IMR-90 (cell line): ENCODE data around the gene ADAM30. TPM values are rescaled to one million over a fixed set of nuclear protein-coding genes. Genes with fewer than 3 reads are reported as not detected.

Experiments
- ATAC-seq: fragments of 200-7000 bp; cut with Tn5 transposase; 2 replicates; pipeline ENCODE4 v1.9.1; 2020; ENCODE audit warnings: low read depth, mild to moderate bottlenecking, moderate library complexity
- BruUV-seq: library from RNA; stranded (reverse); fragments of 400-500 nt; replicated peaks from 2 replicates; lab custom pipeline; 2021; lab: Mats Ljungman, UMichigan
- CTCF ChIA-PET: fragments of 300-600 bp; formaldehyde crosslinking; extraction: SDS; loops from one replicate; lab custom pipeline; 2021; ENCODE audit warnings: antibody characterized with exemption; lab: Yijun Ruan, JAX
- POLR2A ChIA-PET: fragments of 300-600 bp; sonication (Branson Sonifier 250); formaldehyde crosslinking; loops from one replicate; lab custom pipeline; 2022; ENCODE audit warnings: antibody characterized with exemption; ENCODE audit not compliant: unreplicated experiment; lab: Charles Lee
- DNase-seq: peaks from one replicate; pipeline ENCODE4 v3.0.0; 2013
- H2AFZ ChIP-seq: replicated peaks from 2 replicates; pipeline ENCODE3; 2013; ENCODE audit warnings: low read length, mild to moderate bottlenecking; ENCODE audit not compliant: poor library complexity
- H2AK5ac ChIP-seq: 2 replicates; pipeline ENCODE4 v1.6.1; 2013; ENCODE audit warnings: low read depth, low read length, inconsistent platforms
- H2AK9ac ChIP-seq: replicated peaks from 2 replicates; pipeline ENCODE3; 2013; ENCODE audit warnings: mild to moderate bottlenecking, low read depth, low read length, moderate library complexity; ENCODE audit not compliant: poor library complexity
- H2BK120ac ChIP-seq: 2 replicates; pipeline ENCODE4 v1.6.1; 2013; ENCODE audit warnings: low read depth, low read length, inconsistent platforms
- H2BK15ac ChIP-seq: 3 replicates; pipeline ENCODE4 v1.6.1; 2013; ENCODE audit warnings: low read depth, low read length, inconsistent platforms
- H2BK20ac ChIP-seq: 2 replicates; pipeline ENCODE4 v1.6.1; 2013; ENCODE audit warnings: low read depth, mild to moderate bottlenecking, inconsistent platforms, low read length, moderate library complexity
- H2BK5ac ChIP-seq: 2 replicates; pipeline ENCODE4 v1.6.1; 2013; ENCODE audit warnings: mild to moderate bottlenecking, low read depth, low read length, inconsistent platforms; ENCODE audit not compliant: poor library complexity, severe bottlenecking
- H3K14ac ChIP-seq: replicated peaks from 2 replicates; pipeline ENCODE4 v1.6.1; 2013; ENCODE audit warnings: low read depth, low read length, inconsistent platforms
- H3K18ac ChIP-seq: 2 replicates; pipeline ENCODE4 v1.6.1; 2013; ENCODE audit warnings: low read depth, low read length, control low read depth
- H3K23ac ChIP-seq: 2 replicates; pipeline ENCODE4 v1.6.1; 2013; ENCODE audit warnings: low read depth, low read length, inconsistent platforms
- H3K27ac ChIP-seq: 2 replicates; pipeline ENCODE4 v1.5.1; 2013; ENCODE audit warnings: mild to moderate bottlenecking, control low read depth, low read length; ENCODE audit not compliant: insufficient read depth
- H3K27me3 ChIP-seq: 2 replicates; pipeline ENCODE4 v1.6.1; 2013; ENCODE audit warnings: low read length; ENCODE audit not compliant: control insufficient read depth, insufficient read depth
- H3K36me3 ChIP-seq: 2 replicates; pipeline ENCODE4 v1.6.1; 2013; ENCODE audit warnings: low read length, mixed read lengths; ENCODE audit not compliant: control insufficient read depth, insufficient read depth
- H3K4ac ChIP-seq: 2 replicates; pipeline ENCODE4 v1.6.1; 2013; ENCODE audit warnings: low read depth, low read length, inconsistent platforms
- H3K4me1 ChIP-seq: 2 replicates; pipeline ENCODE4 v1.6.1; 2013; ENCODE audit warnings: low read length, mixed read lengths; ENCODE audit not compliant: control insufficient read depth, insufficient read depth
- H3K4me2 ChIP-seq: 2 replicates; pipeline ENCODE4 v1.6.1; 2013; ENCODE audit warnings: low read depth, mild to moderate bottlenecking, control low read depth, low read length, moderate library complexity
- H3K4me3 ChIP-seq: 2 replicates; pipeline ENCODE4 v1.5.1; 2013; ENCODE audit warnings: low read depth, mild to moderate bottlenecking, control low read depth, low read length, moderate library complexity; ENCODE audit not compliant: insufficient read depth
- H3K56ac ChIP-seq: 2 replicates; pipeline ENCODE4 v1.6.1; 2013; ENCODE audit warnings: low read length, inconsistent platforms; ENCODE audit not compliant: insufficient read depth; ENCODE audit errors: extremely low read depth
- H3K79me1 ChIP-seq, 2 experiments: 2 replicates each; pipeline ENCODE4 v1.6.1; 2013; ENCODE audit warnings: low read length in 2 of 2, inconsistent platforms in 1 of 2, low read depth in 1 of 2
- H3K9ac ChIP-seq: 2 replicates; pipeline ENCODE4 v1.6.1; 2013; ENCODE audit warnings: low read depth, low read length, control low read depth
- H3K9me1 ChIP-seq: 2 replicates; pipeline ENCODE4 v1.6.1; 2013; ENCODE audit warnings: low read length, inconsistent platforms; ENCODE audit not compliant: insufficient read depth
- H3K9me3 ChIP-seq: 2 replicates; pipeline ENCODE4 v1.6.1; 2013; ENCODE audit warnings: low read length; ENCODE audit not compliant: control insufficient read depth, insufficient read depth
- H4K20me1 ChIP-seq: 2 replicates; pipeline ENCODE4 v1.6.1; 2013; ENCODE audit warnings: low read length, inconsistent platforms; ENCODE audit not compliant: insufficient read depth
- H4K5ac ChIP-seq: 2 replicates; pipeline ENCODE4 v1.6.1; 2013; ENCODE audit warnings: mild to moderate bottlenecking, low read depth, low read length, control low read depth
- H4K8ac ChIP-seq, 2 experiments: 2 replicates each; pipeline ENCODE4 v1.6.1; 2013; ENCODE audit warnings: low read depth in 2 of 2, low read length in 2 of 2, control low read depth in 1 of 2, inconsistent platforms in 1 of 2
- H4K91ac ChIP-seq: 2 replicates; pipeline ENCODE4 v1.6.1; 2013; ENCODE audit warnings: low read depth, low read length, inconsistent platforms; ENCODE audit not compliant: insufficient read depth
- CEBPB ChIP-seq: IDR thresholded peaks from 2 replicates; pipeline ENCODE4 v1.6.1; 2012; ENCODE audit warnings: low read depth, low read length, improper control_type of control experiment
- CHD1 ChIP-seq: IDR thresholded peaks from 2 replicates; pipeline ENCODE4 v1.6.1; 2012; ENCODE audit warnings: low read depth, low read length, improper control_type of control experiment
- CTCF ChIP-seq: conservative IDR thresholded peaks from 2 replicates; pipeline ENCODE4 v1.5.1; 2012; ENCODE audit warnings: mild to moderate bottlenecking, low read depth, low read length, improper control_type of control experiment
- ELK1 ChIP-seq: fragments of 150-350 bp; IDR thresholded peaks from 2 replicates; pipeline ENCODE4 v1.6.1; 2016; ENCODE audit warnings: low read depth, mild to moderate bottlenecking, low read length, moderate library complexity, borderline replicate concordance
- FOS ChIP-seq: fragments of 150-350 bp; IDR thresholded peaks from 2 replicates; pipeline ENCODE4 v1.6.1; 2016; ENCODE audit warnings: low read depth, low read length
- MAFK ChIP-seq: IDR thresholded peaks from 2 replicates; pipeline ENCODE4 v1.6.1; 2012; ENCODE audit warnings: low read depth, low read length, improper control_type of control experiment
- MAZ ChIP-seq: IDR thresholded peaks from 2 replicates; pipeline ENCODE4 v1.6.1; 2012; ENCODE audit warnings: low read depth, mild to moderate bottlenecking, low read length, improper control_type of control experiment, moderate library complexity, borderline replicate concordance
- MXI1 ChIP-seq: IDR thresholded peaks from 2 replicates; pipeline ENCODE4 v1.6.1; 2012; ENCODE audit warnings: low read depth, mild to moderate bottlenecking, low read length, moderate library complexity, borderline replicate concordance
- NFE2L2 ChIP-seq: fragments of 150-350 bp; IDR thresholded peaks from 2 replicates; pipeline ENCODE4 v1.6.1; 2016; ENCODE audit warnings: low read depth, mild to moderate bottlenecking, low read length
- POLR2A ChIP-seq: IDR thresholded peaks from 2 replicates; pipeline ENCODE4 v1.6.1; 2012; ENCODE audit warnings: mild to moderate bottlenecking, low read depth, low read length
- RAD21 ChIP-seq: IDR thresholded peaks from 2 replicates; pipeline ENCODE4 v1.6.1; 2012; ENCODE audit warnings: low read length, improper control_type of control experiment
- RCOR1 ChIP-seq: IDR thresholded peaks from 2 replicates; pipeline ENCODE4 v1.6.1; 2012; ENCODE audit warnings: mild to moderate bottlenecking, low read length, improper control_type of control experiment; ENCODE audit not compliant: insufficient replicate concordance
- RFX5 ChIP-seq: IDR thresholded peaks from 2 replicates; pipeline ENCODE4 v1.8.0; 2012; ENCODE audit warnings: low read depth, mild to moderate bottlenecking, low read length, moderate library complexity
- SMC3 ChIP-seq: fragments of 150-350 bp; IDR thresholded peaks from 2 replicates; pipeline ENCODE4 v1.6.1; 2016; ENCODE audit warnings: low read depth, mild to moderate bottlenecking, antibody characterized with exemption, low read length, moderate library complexity
- USF2 ChIP-seq: fragments of 150-350 bp; IDR thresholded peaks from 2 replicates; pipeline ENCODE4 v1.6.1; 2017; ENCODE audit warnings: mild to moderate bottlenecking, antibody characterized with exemption, low read length, low read depth
- WGBS, 2 experiments: methylation state at CpG; one replicate each; pipeline versions ENCODE4 v1.1.5 to v1.1.7; 2013; ENCODE audit warnings: missing lambda C conversion rate in 2 of 2; ENCODE audit not compliant: insufficient read length in 1 of 2; ENCODE audit errors: extremely low coverage in 2 of 2; 5-methylcytosine and 5-hydroxymethylcytosine counted together
- dilution Hi-C: fragments of 300-500 bp; cut with HindIII; formaldehyde crosslinking; loops from one replicate; pipeline ENCODE4 v1.14.3; 2018; ENCODE audit warnings: low sequenced_read_pairs; ENCODE audit not compliant: unreplicated experiment
- in situ Hi-C: fragments of 300-500 bp; cut with MboI; formaldehyde crosslinking; loops from 3 replicates; pipeline ENCODE4 v1.14.3; 2019; ENCODE audit warnings: low sequenced_read_pairs, inconsistent platforms, mixed read lengths
- intact Hi-C: fragments of 100-400 bp; cut with micrococcal nuclease; formaldehyde crosslinking; loops from 2 replicates; pipeline ENCODE4 v1.10.0; 2022
- polyA plus RNA-seq, 3 experiments: library from polyadenylated mRNA; depleted of rRNA; stranded (reverse); fragments of >200 nt; gene quantifications; 2 replicates each; pipeline ENCODE4 v1.2.3, GENCODE V29; 2012; ENCODE audit warnings: low replicate concordance in 1 of 3
- total RNA-seq: library from RNA; depleted of rRNA; stranded (reverse); fragments of >200 nt; gene quantifications from 2 replicates; pipeline ENCODE4 v1.2.3, GENCODE V29; 2012

ADAM30 gene
- total and polyA plus RNA-seq, 2 of the 4 experiments (the other 2 are of a cell fraction), result not detected

GRCh38 chr1:119906927-119907652 lies 10.8 kb upstream of the ADAM30 start:
- no peak overlapping the region for H2BK5ac ChIP-seq
- H4K91ac ChIP-seq, result no peak overlapping the region
- H2AK5ac ChIP-seq, result no peak overlapping the region
- H4K20me1 ChIP-seq, result no peaks in the 10 kb centered on the region
- no peak overlapping the region for H3K4me2 ChIP-seq
- 93% methylated on average over 3 of the region's 4 CpGs; no CpG with 5 or more reads in 1 of the 2 experiments for WGBS, 2 experiments
- ChIA-PET POLR2A (no interaction called here), CTCF (no interaction called here)
- H2AFZ ChIP-seq, result no peak overlapping the region
- no peak overlapping the region for H3K23ac ChIP-seq
- intact Hi-C loops, result no loop called here
- dilution Hi-C loops, result no loop called here
- H3K56ac ChIP-seq, result no peak overlapping the region
- H2AK9ac ChIP-seq, result no peak overlapping the region
- no peaks in the 10 kb centered on the region; the same call in none of the 2 replicates for H3K27me3 ChIP-seq
- BruUV-seq, result no TSS peak
- no peak overlapping the region for H3K4me3 ChIP-seq
- H3K14ac ChIP-seq, result no peak overlapping the region
- no peaks in the 10 kb centered on the region for H3K4me1 ChIP-seq
- no peak overlapping the region for H2BK15ac ChIP-seq
- H3K9ac ChIP-seq, result no peak overlapping the region
- no peak overlapping the region for H2BK120ac ChIP-seq
- in situ Hi-C loops, result no loop called here
- H3K36me3 ChIP-seq, result peaks cover 3% of the 10 kb centered on the region; the same call in 1 of the 2 replicates
- no peak overlapping the region for H3K18ac ChIP-seq
- H3K9me1 ChIP-seq, result peaks cover 5% of the 10 kb centered on the region; the same call in 1 of the 2 replicates
- no peak overlapping the region for H3K27ac ChIP-seq
- DNase-seq (no peak), ATAC-seq (no peak; the same call in 1 of the 2 replicates)
- H4K5ac ChIP-seq, result no peak overlapping the region
- no peak overlapping the region for H2BK20ac ChIP-seq
- no peak overlapping the region for H4K8ac ChIP-seq
- H3K4ac ChIP-seq, result no peak overlapping the region
- H3K79me1 ChIP-seq, result peaks cover 0 to 8% of the 10 kb centered on the region in 2 experiments; a peak in 1 of 4 replicates
- no peaks in the 10 kb centered on the region for H3K9me3 ChIP-seq
- TF ChIP-seq NFE2L2, result no peak
- no peak for TF ChIP-seq POLR2A
- TF ChIP-seq USF2, result no peak
- TF ChIP-seq CEBPB, result no peak
- no peak for TF ChIP-seq MAZ
- TF ChIP-seq CTCF, result no peak
- TF ChIP-seq MAFK, result no peak
- no peak for TF ChIP-seq RAD21
- no peak for TF ChIP-seq SMC3
- TF ChIP-seq CHD1, result no peak
- TF ChIP-seq ELK1, result no peak
- TF ChIP-seq FOS, result no peak
- TF ChIP-seq RCOR1, result no peak
- no peak for TF ChIP-seq RFX5
- no peak for TF ChIP-seq MXI1
